Measurements from ENCODE around the gene RNF5. TPM values are rescaled to one million over a fixed set of nuclear protein-coding genes. Genes with fewer than 3 reads are reported as not detected.

The RNF5 gene
- total RNA-seq, 4 donors from 2014 or later = 46.5 to 68.0 (median 52.8) TPM

DNA sequence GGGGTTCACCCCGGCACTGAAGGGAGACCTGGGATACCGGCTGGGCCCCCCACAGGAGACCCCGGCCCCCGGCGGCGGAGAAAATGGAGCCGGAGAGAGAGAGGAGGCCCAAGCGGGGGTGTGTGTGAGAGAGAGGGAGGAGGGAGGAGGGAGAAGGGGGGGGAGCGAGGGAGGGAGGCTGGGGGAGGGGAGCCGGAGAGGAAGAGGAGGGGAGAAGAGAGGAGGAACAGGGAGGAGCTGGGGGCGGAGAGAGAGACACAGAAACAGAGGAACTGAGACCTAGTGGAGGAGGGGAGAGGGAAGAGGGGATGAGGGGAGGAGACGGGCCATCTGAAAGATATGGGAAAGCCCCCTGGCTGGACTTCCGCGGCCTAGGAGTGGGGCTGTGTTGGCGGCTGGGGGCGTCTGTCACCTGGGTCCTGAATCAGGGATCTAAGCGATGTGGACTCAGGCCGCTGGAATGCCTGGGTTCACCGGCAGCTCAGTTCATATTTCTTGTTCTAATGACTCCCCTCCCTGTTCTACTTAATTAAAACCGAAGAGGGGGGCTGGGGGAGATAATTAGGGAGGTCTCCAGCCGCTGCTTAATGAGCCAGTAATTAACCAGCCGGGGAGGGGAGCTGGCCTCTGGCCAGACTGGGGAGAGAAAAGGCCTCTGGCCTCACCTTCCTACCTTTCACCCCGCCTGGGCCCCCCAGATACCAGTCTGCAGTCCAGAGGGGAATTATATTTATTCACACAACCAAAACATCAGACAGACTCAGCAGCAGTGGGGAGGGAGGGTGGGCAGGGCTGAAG, 12.0 kb downstream of the RNF5 start, which contains the start of gene PBX2:
PBX2 (minus strand) TSS at position 149 of the 798 bp plus-strand sequence. CDS start 287 bp downstream, outside the sequence.
- TF ChIP-seq, protein P1, sequence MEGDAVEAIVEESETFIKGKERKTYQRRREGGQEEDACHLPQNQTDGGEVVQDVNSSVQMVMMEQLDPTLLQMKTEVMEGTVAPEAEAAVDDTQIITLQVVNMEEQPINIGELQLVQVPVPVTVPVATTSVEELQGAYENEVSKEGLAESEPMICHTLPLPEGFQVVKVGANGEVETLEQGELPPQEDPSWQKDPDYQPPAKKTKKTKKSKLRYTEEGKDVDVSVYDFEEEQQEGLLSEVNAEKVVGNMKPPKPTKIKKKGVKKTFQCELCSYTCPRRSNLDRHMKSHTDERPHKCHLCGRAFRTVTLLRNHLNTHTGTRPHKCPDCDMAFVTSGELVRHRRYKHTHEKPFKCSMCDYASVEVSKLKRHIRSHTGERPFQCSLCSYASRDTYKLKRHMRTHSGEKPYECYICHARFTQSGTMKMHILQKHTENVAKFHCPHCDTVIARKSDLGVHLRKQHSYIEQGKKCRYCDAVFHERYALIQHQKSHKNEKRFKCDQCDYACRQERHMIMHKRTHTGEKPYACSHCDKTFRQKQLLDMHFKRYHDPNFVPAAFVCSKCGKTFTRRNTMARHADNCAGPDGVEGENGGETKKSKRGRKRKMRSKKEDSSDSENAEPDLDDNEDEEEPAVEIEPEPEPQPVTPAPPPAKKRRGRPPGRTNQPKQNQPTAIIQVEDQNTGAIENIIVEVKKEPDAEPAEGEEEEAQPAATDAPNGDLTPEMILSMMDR (IDR thresholded peaks at IDR 0.05; ENCODE audit: low read depth) = no peak

DNA sequence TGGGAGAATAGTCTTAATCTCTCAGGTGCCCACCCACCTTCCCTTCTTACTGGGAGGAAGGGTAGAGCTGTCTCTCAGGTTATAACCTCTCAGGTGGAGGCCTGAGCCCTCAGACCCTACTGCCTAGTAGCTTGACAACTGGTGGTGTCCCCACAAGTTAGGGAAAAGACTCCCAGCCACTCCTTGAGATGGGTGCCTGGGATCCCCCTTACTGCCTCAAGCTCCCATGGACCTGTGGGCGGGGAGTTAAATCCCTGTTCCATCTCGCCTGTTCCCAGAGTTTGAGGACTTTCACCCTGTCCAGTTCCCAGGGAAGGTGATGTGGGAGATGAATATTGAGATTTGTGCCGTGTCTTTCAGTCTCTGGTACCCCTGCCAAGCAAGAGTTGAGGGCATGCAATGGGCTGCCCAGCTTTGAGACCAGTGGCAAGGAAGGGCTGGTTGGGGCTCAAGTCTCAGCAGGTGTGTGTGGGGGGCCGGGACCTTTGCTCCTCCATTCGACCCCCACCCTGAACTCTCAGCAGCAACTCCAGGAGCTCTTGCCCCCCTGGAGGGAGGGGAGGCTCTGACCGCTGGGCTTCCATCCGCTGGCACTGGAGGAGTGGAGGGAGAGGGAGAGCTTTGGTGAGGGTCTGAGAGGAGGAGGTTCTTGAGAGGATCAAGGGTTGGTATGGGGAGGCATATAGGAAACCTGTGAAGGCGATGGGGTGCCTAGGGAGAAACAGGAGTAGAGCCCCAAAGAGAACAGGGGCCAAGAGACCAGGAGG, 12.9 kb downstream of the RNF5 start:
- TF ChIP-seq, protein P1 (IDR thresholded peaks at IDR 0.05; ENCODE audit: low read depth) = no peak

DNA sequence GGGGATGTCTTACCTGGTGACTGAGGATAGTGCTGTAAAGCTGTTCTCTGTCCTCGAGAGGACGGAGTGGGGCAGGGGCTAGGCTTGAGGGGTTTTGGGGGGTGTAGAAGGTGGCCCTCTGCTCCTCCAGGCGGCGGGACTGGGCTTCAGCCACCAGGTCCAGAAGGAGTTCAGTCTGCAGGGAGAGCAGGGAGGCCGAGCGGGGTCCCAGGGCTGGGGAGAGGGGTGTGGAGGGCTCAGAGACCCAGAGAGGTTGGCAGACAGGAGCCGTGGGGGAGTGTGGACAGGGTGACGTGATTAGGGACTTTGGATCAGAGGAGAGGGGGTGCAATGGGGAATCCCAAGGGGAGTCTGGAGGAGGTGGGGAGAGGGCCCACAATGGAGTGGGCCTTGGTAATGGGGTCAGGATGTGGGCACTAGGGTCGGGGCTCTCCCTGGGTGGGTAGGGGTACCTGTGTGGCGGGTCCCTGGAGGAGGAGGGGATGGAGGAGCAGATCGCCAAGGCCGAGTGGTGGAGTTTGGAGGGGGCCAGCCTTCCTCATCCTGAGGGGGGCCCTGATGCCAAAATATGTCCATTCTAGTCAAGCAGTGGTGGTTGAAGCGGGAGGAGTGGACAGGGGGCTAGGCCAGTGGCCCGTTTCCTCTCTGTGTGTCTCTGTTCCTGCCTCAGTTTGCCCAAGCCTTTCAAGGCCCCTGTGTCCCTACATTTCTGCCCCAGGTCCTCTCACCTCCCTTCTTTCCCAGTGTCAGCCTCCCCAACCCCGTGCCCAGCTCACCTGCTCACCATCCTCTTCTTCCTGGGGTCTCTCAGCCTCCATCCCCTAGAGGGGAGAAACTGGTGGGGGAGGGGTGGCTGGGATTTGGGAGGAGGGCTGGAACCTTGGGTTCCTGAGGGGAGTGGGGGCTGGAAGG, 13.7 kb downstream of the RNF5 start:
- TF ChIP-seq, protein P1 (IDR thresholded peaks at IDR 0.05; ENCODE audit: low read depth) = no peak

DNA sequence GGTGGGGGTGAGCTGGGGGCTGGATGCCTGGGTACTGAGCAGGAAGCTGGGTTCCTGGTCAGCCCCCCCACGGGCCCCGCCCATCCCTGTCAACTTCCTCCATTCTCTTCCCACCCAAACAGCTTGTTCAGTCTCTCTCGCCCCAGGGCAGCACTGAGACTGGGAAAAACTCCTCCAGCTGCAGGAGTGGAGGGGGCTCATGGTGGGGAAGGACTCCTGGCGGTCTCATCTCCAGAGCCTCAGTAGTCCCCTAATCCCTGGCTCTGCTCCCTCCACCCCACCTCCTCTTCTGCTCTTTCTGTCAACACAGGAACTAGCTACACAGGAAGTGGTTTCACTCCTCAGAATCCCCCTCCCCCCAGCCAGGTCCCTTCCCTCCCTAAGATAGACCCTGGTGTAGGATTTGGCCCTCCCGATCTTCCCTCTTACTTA, 14.4 kb downstream of the RNF5 start, which contains the start of gene GPSM3:
GPSM3 (minus strand) TSS at position 36 of the 432 bp plus-strand sequence. CDS start 130 bp downstream, outside the sequence.
- TF ChIP-seq, protein P1 (IDR thresholded peaks at IDR 0.05; ENCODE audit: low read depth) = no peak

DNA sequence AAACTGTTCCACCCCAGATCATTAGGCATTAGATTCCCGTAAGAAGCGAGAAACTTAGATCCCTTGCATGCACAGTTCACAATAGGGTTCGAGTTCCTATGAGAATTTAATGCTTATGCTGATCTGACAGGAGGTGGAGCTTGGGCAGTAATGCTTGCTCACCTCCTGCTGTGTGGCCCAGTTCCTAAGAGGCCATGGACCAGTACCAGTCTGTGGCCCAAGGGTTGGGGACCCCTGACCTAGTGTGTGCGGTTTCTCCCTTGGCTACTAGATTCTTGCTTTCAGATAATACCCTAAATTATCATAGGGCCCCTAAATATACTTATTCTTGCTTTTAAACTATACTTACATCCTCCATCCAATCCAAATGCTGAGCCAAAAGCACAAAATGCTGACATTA, 16.2 kb downstream of the RNF5 start:
- TF ChIP-seq, protein P1 (IDR thresholded peaks at IDR 0.05; ENCODE audit: low read depth) = no peak

DNA sequence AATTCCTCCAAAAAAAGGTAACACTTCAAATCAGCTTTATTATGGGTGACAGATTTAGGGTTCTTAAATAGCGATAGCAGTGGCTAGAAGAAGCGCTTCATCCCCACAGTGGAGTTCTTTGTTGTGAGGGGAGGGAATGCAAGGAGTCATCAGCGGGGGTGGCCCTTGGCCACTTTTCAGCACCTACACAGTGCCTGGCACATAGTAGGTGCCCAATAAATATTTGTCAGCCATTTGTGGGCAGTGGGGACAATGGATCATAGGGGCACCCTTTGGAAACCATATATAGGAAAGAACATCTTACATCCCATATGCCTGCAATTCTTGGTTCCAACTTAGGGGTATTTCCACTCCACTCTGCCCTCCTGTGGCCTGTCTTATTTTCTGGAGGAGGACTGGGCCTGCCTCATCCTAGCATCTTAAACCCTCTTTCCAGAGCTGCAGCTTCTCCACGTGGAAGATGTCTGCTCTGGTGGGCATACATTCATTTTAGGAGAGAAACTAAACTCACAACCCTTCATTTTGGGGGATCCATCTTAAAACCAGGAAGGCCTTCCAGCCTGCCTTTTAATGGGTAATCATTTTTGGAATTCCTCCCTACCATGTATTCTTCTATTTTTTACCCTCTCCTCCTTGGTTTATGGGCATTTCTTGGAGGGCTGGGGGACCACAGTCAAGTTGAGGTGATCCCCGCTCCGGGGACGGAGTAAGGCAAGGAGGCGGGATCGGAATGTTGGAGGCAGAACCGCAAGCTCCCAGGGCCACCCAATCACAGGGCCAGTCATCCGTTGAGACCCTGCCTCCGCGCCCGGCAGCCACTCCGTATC, 16.8 kb downstream of the RNF5 start:
- TF ChIP-seq, protein P1 (IDR thresholded peaks at IDR 0.05; ENCODE audit: low read depth) = no peak
